AG04450 (cell line): ENCODE results near the gene TVP23A. TPM values are rescaled to one million over a fixed set of nuclear protein-coding genes. Genes with fewer than 3 reads are reported as not detected.

Experiments used
- CTCF ChIA-PET: fragments of 300-600, 350-600 bp; formaldehyde crosslinking; extraction: SDS; loops from one replicate; lab custom pipeline; 2022; ENCODE audit warnings: antibody characterized with exemption, inconsistent platforms; lab: Charles Lee
- POLR2A ChIA-PET: fragments of 350-600 bp; formaldehyde crosslinking; extraction: SDS; loops from one replicate; lab custom pipeline; 2021; ENCODE audit warnings: antibody characterized with exemption, inconsistent platforms; lab: Yijun Ruan, JAX
- DNase-seq: peaks from one replicate; pipeline ENCODE4 v3.0.0-alpha.2; 2011; ENCODE audit warnings: low read depth, low spot score
- H3K27ac ChIP-seq: one replicate; pipeline ENCODE4 v1.5.1; 2012; ENCODE audit warnings: low read depth, low read length, control low read depth
- H3K27me3 ChIP-seq: one replicate; pipeline ENCODE4 v1.6.0; 2012; ENCODE audit warnings: low read length; ENCODE audit not compliant: control insufficient read depth, insufficient read depth
- H3K4me3 ChIP-seq: 2 replicates; pipeline ENCODE4 v1.5.1; 2011; ENCODE audit warnings: mild to moderate bottlenecking, low read depth, low read length, control low read depth
- H3K9me3 ChIP-seq: 2 replicates; pipeline ENCODE4 v1.5.1; 2012; ENCODE audit warnings: low read length; ENCODE audit not compliant: control insufficient read depth, insufficient read depth
- CTCF ChIP-seq: IDR thresholded peaks from 2 replicates; pipeline ENCODE4 v1.5.1; 2011; ENCODE audit warnings: low read depth, low read length, control low read depth, inconsistent platforms
- polyA plus RNA-seq: library from polyadenylated mRNA; depleted of rRNA; stranded (reverse); fragments of >200 nt; gene quantifications from 2 replicates; pipeline ENCODE4 v1.2.3, GENCODE V29; 2011

The TVP23A gene
- polyA plus RNA-seq, 1 experiment = not detected

- no peak for DNase-seq
- no peak overlapping the region for H3K27ac ChIP-seq
Measured at GRCh38 chr16:10862438-10862837, 43.8 kb upstream of the TVP23A start.

GRCh38 chr16:10859658-10860057, 41.1 kb upstream of the TVP23A start:
- TF ChIP-seq CTCF = no peak
- H3K9me3 ChIP-seq = no peaks in the 10 kb centered on the region
- ChIA-PET POLR2A (no interaction called here), CTCF (no interaction called here)
- no peak for DNase-seq
- no peak overlapping the region for H3K4me3 ChIP-seq
- no peaks in the 10 kb centered on the region for H3K27me3 ChIP-seq
- H3K27ac ChIP-seq = no peak overlapping the region

More at GRCh38 chr16:10862438-10862837, 43.8 kb upstream of the TVP23A start:
- Histone ChIP-seq H3K4me3 (no peak overlapping the region), H3K9me3 (no peaks in the 10 kb centered on the region), H3K27me3 (no peaks in the 10 kb centered on the region)
- TF ChIP-seq CTCF = no peak
- ChIA-PET CTCF (interaction anchor here (0.8 kb wide), 1 partner anchor 56 kb away, joined by 4 read pairs; no protein-coding TSS in a partner anchor), POLR2A (no interaction called here)

GRCh38 chr16:10859020-10859419, 40.4 kb upstream of the TVP23A start:
- TF ChIP-seq CTCF = no peak
- DNase-seq = no peak
- Histone ChIP-seq H3K4me3 (no peak overlapping the region), H3K9me3 (no peaks in the 10 kb centered on the region), H3K27me3 (no peaks in the 10 kb centered on the region), H3K27ac (no peak overlapping the region)
- CTCF ChIA-PET = interaction anchor here (0.7 kb wide), 1 partner anchor 89 kb away, joined by 3 read pairs; no protein-coding TSS in a partner anchor
- POLR2A ChIA-PET = no interaction called here

GRCh38 chr16:10858203-10858602, 39.6 kb upstream of the TVP23A start:
- Histone ChIP-seq H3K27ac (no peak overlapping the region), H3K27me3 (no peaks in the 10 kb centered on the region), H3K9me3 (no peaks in the 10 kb centered on the region), H3K4me3 (no peak overlapping the region)
- no peak for DNase-seq
- ChIA-PET CTCF (interaction anchor here (0.5 to 0.7 kb wide), 2 partner anchors 13 to 88 kb away, joined by 3 read pairs; no protein-coding TSS in a partner anchor), POLR2A (no interaction called here)
- no peak for TF ChIP-seq CTCF

- ChIA-PET POLR2A (interaction anchor here (0.6 kb wide), 1 partner anchor 14 kb away, joined by 5 read pairs; no protein-coding TSS in a partner anchor), CTCF (no interaction called here)
- H3K27me3 ChIP-seq = peaks cover 3% of the 10 kb centered on the region
- no peak for DNase-seq
- H3K27ac ChIP-seq = no peak overlapping the region
- H3K4me3 ChIP-seq = no peak overlapping the region
- no peaks in the 10 kb centered on the region for H3K9me3 ChIP-seq
- no peak for TF ChIP-seq CTCF
Measured at GRCh38 chr16:10856042-10856441, 37.4 kb upstream of the TVP23A start.
